ENCODE data around the gene ARHGEF12.

ARHGEF12 gene

DNA sequence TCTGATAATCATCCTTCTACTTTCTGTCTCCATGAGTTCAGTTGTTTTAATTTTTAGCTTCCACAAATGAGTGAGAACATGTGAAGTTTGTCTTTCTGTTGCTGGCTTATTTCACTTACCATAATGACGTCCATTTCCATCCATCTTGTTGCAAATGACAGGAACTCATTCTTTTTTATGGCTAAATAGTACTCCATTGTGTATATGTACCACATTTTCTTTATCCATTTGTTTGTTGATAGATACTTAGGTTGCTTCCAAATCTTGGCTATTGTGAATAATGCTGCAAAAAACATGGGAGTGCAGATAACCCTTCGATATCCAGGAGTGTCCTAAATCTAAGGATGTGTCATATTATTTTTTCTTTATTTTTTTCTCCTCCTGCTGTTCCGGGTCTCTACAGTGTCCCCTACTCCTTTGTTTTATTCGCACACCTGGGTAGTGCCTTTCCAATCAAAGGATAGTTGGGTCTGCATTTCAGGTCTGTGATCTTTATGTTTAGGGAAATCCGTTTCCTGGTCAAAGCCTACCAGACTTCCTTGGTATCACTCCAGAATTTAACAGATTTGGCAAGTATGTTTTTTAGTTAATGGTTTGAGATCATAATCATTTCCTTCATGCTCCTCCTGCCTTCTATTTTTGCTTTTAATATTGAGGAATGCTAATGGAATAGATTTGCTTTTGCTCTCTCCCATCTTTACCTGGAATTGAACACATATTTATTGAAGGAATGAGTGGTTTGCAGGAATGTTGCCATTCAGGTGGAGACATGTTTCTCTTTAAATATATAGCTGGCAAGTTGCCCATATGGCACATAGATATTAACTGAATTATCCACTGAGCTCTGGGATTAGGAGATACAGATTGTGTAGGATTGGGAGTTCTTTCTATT, 53.7 kb downstream of the ARHGEF12 start:
- no peak for DNase-seq (ENCODE audit: low read depth)

GRCh38 chr11:120390585-120390922, 54.3 kb downstream of the ARHGEF12 start:
- DNase-seq (ENCODE audit: low read depth) = no peak

DNA sequence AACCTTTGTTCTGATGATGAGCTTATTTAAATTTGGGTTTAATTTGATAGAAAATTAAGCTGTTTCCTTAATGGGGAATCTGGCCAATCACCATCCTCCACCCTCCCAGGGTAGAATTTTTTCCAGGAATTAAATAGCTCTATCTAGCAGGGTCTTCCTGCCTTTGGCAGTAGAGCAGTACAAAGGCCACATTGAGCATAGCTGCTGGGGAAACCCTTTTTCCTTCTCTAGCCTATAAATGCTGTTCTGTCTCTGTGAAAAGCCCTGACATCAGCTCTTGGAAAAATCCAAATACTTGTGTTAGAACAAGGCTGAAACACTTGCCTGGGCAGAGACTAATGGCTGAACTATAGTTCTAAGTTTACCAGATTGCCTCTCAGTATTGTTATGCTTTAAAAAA, 55.1 kb downstream of the ARHGEF12 start:
- no peak for DNase-seq (ENCODE audit: low read depth)

DNA sequence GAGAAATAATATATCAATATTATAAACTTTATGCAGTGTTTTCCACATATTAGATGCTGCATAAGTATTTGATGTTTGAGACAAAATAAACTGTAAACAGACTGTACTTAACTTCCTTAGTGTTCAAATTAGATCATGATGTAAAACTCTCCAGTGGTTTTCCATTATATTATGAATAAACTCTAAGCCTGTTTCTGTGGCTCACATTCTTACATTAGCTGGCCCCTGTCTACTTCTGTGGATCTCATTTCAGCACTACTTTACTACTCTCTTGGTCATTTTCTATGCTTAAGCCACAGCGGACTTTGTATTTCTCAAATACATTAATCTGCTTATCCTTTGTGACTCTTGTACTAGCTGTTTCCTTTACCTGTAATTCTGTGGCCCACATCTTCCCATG, 55.6 kb downstream of the ARHGEF12 start:
- no peak for DNase-seq (ENCODE audit: low read depth)

GRCh38 chr11:120392314-120392713, 56.1 kb downstream of the ARHGEF12 start:
- no peak for DNase-seq (ENCODE audit: low read depth)

GRCh38 chr11:120392793-120393192, 56.6 kb downstream of the ARHGEF12 start:
- DNase-seq (ENCODE audit: low read depth) = no peak

GRCh38 chr11:120394119-120394518, 57.9 kb downstream of the ARHGEF12 start:
- DNase-seq (ENCODE audit: low read depth) = no peak

- no peak for DNase-seq (ENCODE audit: low read depth)
These were observed 59.6 kb downstream of the ARHGEF12 start for GRCh38 chr11:120395778-120396177.

DNA sequence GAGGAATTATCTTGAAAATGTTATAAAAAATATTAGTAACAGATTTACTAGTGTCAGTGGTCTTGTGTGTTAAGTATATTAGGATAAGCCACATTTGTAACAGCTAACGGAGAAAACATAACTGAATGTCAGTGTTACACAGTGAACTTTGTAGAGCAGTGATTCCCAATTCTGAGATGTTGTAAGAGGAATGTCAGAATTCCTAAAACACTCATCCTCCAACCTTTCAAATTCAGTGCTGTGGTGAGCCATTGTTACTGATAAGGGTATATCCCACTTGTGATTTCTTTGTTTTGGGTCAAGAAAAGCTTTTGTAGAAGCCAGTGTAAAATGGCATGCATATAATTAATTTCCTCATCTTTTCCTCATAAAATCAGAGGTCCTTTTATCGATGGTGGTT, 61.9 kb downstream of the ARHGEF12 start:
- DNase-seq (ENCODE audit: low read depth) = no peak

DNA sequence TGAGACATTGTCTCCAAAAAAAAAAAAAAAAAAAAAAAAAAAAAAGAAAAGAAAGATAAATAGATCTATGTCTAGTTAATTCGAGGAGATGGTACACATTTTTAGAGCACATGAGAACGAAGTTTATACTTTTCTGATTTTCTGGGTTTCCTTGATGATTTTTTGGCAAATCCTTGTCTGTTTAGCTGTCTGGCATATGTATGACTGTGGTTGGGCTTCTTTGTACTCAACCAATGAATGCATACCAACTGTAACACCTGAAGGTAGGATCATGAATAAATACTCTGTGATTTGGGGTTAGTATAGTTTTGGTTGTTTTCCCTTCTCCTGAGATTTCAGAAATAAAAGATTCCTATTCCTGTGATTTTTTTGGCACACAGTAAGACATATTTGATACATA, 63.1 kb downstream of the ARHGEF12 start:
- DNase-seq (ENCODE audit: low read depth) = no peak

DNA sequence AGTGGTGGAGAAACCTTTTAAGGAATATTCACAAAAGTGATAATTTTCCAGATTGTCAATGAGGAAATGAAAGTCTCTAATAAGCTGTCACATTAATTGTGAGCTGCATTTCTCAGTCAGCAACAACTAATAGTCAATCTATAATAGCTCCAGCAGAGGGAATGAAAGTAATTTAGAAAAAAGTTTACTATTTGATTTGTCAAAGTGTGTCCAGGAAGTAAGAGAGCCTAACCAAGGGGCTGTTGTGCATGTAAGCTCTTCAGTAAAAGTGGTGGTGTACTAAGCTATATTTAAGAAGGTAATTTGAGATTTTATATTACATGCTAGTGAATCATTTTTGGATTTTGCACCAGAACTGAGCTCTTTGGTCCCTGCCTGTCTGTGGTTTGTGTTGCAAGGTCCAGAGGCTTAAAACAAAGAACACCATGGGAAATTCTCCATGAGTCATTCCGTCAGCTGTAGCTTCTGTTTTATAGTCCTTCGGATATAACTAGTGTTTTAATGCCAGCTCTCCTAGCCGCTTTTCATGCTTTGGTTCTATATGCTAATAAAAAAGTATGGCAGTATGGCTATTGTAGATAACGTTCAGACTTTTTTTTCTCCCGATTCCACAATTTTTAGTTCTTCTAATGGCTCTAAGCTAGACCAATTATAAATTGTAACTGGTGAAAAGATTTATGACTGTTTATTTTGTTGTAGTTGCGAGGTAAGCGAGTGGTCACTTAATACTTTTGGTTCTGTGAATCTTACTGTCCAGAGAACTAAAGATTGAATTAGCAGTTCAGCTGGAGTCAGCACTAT, 64.6 kb downstream of the ARHGEF12 start:
- no peak for DNase-seq (ENCODE audit: low read depth)

GRCh38 chr11:120401506-120401905, 65.3 kb downstream of the ARHGEF12 start:
- DNase-seq (ENCODE audit: low read depth) = no peak

- no peak for DNase-seq (ENCODE audit: low read depth)
These were observed 67.8 kb downstream of the ARHGEF12 start for GRCh38 chr11:120403966-120404365.

- DNase-seq (ENCODE audit: low read depth) = no peak
These were observed 68.3 kb downstream of the ARHGEF12 start for GRCh38 chr11:120404495-120404894.

DNA sequence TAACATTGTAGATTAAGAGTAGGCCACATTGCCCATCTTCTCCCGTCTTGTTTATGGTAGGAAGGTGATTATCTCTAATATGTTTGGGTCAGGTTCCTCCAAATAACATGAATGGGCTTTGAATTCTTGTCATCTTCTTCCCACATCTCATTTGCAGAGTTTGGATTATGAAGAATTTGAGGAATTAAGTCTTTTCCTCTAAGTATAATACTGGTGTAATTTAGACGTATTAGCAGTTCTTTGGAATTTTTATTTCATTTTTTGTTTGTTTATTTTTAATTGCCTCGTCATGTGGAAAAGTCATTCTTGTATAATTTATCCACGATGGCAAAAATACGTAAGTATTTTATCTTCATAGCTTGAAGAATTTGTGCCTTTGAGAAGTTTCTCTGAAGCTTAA, 73.4 kb downstream of the ARHGEF12 start:
- no peak for DNase-seq (ENCODE audit: low read depth)

DNA sequence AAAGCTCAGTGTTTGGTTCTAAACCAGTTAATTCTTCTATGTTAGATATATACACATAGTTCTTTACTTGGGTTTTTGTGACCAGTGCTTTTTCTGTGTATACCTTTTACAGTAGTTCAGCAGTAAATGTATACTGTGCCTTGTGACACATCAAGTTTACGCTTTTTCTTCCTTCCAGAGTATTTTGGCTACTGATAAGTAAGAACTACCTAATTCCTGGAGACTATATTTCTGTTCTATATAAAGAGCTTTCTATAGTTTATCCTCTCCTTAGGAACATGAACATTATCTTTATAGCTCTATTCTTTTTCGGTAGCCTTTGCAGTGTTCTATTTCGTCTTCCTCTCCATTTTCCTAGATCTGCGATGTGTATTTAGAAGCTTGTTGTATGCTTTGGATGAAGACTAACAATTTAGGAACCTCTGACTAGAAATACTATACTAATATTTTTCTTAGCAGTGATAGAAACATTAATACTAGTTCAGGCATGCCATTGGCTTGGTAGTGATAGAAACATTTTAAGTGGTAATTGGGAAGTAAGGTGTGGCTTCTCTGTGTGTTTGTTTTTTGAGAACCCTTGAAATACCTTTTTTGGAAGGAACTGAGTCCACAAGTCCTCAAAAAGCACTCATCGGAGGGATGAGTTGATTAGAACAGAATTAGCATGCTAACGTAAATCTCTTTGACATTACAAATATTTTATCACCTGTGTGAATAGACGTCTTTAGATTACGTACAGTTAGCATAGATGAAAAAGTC, 74.6 kb downstream of the ARHGEF12 start:
- DNase-seq (ENCODE audit: low read depth) = no peak

- no peak for DNase-seq (ENCODE audit: low read depth)
These were observed 77.3 kb downstream of the ARHGEF12 start for GRCh38 chr11:120413480-120413879.

GRCh38 chr11:120420572-120420971, 84.4 kb downstream of the ARHGEF12 start:
- DNase-seq (ENCODE audit: low read depth) = no peak

- no peak for DNase-seq (ENCODE audit: low read depth)
These were observed 88.2 kb downstream of the ARHGEF12 start for GRCh38 chr11:120424185-120424969.

GRCh38 chr11:120424970-120425332, 88.7 kb downstream of the ARHGEF12 start:
- no peak for DNase-seq (ENCODE audit: low read depth)

- no peak for DNase-seq (ENCODE audit: low read depth)
These were observed 89.3 kb downstream of the ARHGEF12 start for GRCh38 chr11:120425527-120425926.

DNA sequence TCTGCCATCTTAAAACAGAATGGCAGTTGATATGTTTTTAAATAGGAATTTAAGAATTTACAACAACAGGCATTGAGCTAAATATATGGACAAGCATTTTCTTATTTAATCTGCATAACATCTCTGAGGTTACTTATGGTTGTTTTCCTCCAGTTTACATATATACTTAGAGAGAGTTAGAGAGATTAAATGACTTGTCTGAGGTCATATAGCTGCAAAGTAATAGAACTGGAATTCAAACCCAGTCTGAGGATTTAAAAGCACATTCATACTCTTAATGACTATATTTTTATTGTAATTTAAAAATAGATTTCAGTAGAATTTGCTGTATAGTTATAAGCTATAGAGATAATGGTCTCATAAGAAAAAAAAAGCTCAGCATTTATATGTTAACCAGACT, 93.9 kb downstream of the ARHGEF12 start:
- no peak for DNase-seq (ENCODE audit: low read depth)

Measured in stimulated activated CD8-positive, alpha-beta memory T cell treated with anti-CD3 and anti-CD28 coated beads, Interleukin-15, amount 100 ng/mL, for 1 hour (primary cell).